SJSA1 (cell line): Measurements from ENCODE around the gene SLC30A1. TPM values are rescaled to one million over a fixed set of nuclear protein-coding genes. Genes with fewer than 3 reads are reported as not detected.
"Not testable (repeated sequence)": the region's sequence is repeated elsewhere in the genome, so short reads cannot be mapped to it uniquely, and the experiment has no call there.

Experiments
- DNase-seq, 2 experiments: peaks; one replicate each; pipeline ENCODE4 v3.0.0-alpha.2; 2015 to 2020; ENCODE audit warnings: low spot score in 2 of 2, low read depth in 1 of 2
- H3K27ac ChIP-seq: fragments of 250-450 bp; sonication (Bioruptor Pico); 2 replicates; pipeline ENCODE4 v1.5.1; 2020; ENCODE audit warnings: mild to moderate bottlenecking, moderate library complexity
- H3K27me3 ChIP-seq: fragments of 250-450 bp; sonication (Bioruptor Pico); replicated peaks from 2 replicates; pipeline ENCODE4 v1.5.1; 2020; ENCODE audit warnings: mild to moderate bottlenecking, moderate library complexity
- H3K36me3 ChIP-seq: fragments of 250-450 bp; sonication (Bioruptor Pico); 2 replicates; pipeline ENCODE4 v1.5.1; 2020; ENCODE audit warnings: mild to moderate bottlenecking
- H3K4me1 ChIP-seq: fragments of 250-450 bp; sonication (Bioruptor Pico); replicated peaks from 2 replicates; pipeline ENCODE4 v1.6.1; 2021; ENCODE audit warnings: mild to moderate bottlenecking
- H3K4me3 ChIP-seq: fragments of 250-450 bp; sonication (Bioruptor Pico); 2 replicates; pipeline ENCODE4 v1.5.1; 2020; ENCODE audit warnings: mild to moderate bottlenecking
- H3K9me3 ChIP-seq: fragments of 250-450 bp; sonication (Bioruptor Pico); replicated peaks from 2 replicates; pipeline ENCODE4 v1.5.1; 2020; ENCODE audit warnings: mild to moderate bottlenecking
- total RNA-seq: library from RNA; depleted of rRNA; stranded (reverse); fragments of >200 nt; shearing (Covaris generic); gene quantifications from 2 replicates; pipeline ENCODE4 v1.2.3, GENCODE V29; 2014

SLC30A1 gene
- total RNA-seq, 1 experiment from 2014 or later = 14.5 TPM

DNA sequence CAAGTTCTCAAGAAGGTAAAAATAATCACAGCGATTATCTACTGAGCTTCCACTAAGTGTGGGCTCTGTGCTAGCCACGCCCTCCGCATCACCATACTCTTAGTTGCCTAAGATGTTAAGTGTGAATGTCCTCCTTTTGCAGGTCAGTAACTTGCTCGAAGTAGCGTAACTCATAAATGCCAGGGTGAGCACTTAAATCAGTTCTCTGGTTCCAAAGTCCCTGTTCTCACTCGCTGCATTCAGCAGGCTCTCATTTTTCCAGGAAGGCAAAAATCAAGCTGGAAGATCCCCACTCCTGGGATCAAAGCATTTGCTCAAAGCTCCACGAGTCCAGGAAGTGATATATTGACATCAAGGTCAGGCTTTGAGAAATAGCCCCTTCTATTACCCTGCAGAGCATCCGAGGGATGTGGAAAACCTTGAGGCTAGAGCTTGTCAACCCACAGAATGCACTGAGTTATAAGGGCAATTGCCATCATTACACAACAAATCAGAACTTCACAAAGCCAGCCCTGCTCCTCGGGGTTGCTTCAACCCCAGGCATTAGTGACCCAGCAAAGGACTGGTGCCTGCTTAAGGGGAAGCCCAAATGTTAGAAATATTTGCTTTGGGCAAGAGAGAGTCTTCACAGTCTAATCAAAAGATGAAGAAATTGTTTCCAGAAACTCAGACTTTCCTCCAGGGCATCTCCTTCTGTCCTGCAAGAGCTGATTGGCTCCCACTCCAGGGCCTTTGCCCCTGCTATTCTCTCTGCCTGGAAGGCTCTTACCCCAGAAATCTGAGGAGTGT is 19.5 kb downstream of the SLC30A1 start:
- no peaks in the 10 kb centered on the region for H3K27me3 ChIP-seq
- H3K9me3 ChIP-seq = no peaks in the 10 kb centered on the region
- no peak for DNase-seq
- H3K27ac ChIP-seq = no peak overlapping the region
- H3K36me3 ChIP-seq = no peaks in the 10 kb centered on the region
- H3K4me3 ChIP-seq = no peak overlapping the region
- no peaks in the 10 kb centered on the region for H3K4me1 ChIP-seq

DNA sequence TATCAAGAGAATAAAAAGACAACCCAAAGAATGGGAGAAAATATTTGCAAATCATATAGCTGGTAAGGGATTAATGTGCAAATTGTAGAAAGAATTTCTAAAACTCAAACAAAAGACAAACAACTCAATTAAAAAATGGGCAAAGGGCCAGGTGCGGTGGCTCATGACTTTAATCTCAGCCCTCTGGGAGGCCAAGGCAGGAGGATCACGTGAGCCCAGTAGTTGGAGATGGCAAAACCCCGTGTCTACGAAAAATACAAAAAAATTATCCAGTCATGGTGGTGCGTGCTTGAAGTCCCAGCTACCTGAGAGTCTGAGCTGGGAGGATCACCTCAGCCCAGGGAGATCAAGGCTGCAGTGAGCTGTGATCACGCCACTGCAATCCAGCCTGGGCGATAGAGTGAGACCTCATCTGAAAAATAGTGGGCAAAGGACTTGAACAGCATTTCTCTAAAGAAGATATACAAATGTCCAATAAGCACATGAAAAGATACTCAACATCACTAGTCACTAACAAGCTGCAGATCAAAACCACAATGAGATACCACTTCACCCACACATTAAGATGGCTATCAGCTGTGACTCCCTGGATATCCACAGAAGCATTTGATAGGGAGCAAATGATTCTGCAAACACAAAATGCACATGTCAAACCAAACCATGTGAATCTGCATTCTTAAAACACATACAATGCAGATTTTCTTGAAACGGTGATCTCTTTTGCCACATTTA is 20.9 kb downstream of the SLC30A1 start:
- H3K27me3 ChIP-seq = no peaks in the 10 kb centered on the region
- no peaks in the 10 kb centered on the region for H3K36me3 ChIP-seq
- no peak for DNase-seq
- no peaks in the 10 kb centered on the region for H3K9me3 ChIP-seq
- no peaks in the 10 kb centered on the region for H3K4me1 ChIP-seq
- no peak overlapping the region for H3K4me3 ChIP-seq
- H3K27ac ChIP-seq = no peak overlapping the region

GRCh38 chr1:211553549-211553948 is 25.4 kb downstream of the SLC30A1 start:
- no peak overlapping the region for H3K27ac ChIP-seq
- no peaks in the 10 kb centered on the region for H3K4me1 ChIP-seq
- 0 out of 2 replicates have a peak, but pooled peaks cover 3% of the 10 kb centered on the region for H3K27me3 ChIP-seq
- H3K9me3 ChIP-seq = no peaks in the 10 kb centered on the region
- DNase-seq = no peak
- no peaks in the 10 kb centered on the region for H3K36me3 ChIP-seq
- no peak overlapping the region for H3K4me3 ChIP-seq

- no peaks in the 10 kb centered on the region for H3K9me3 ChIP-seq
- H3K4me3 ChIP-seq = no peak overlapping the region
- H3K27ac ChIP-seq = no peak overlapping the region
- no peaks in the 10 kb centered on the region for H3K36me3 ChIP-seq
- no peaks in the 10 kb centered on the region for H3K4me1 ChIP-seq
- 0 out of 2 replicates have a peak, but pooled peaks cover 3% of the 10 kb centered on the region for H3K27me3 ChIP-seq
- no peak for DNase-seq
Observed at GRCh38 chr1:211551638-211552460, 27.1 kb downstream of the SLC30A1 start.

GRCh38 chr1:211549092-211549711 is 29.8 kb downstream of the SLC30A1 start:
- Histone ChIP-seq H3K4me3 (no peak overlapping the region), H3K27me3 (0 out of 2 replicates have a peak, but pooled peaks cover 3% of the 10 kb centered on the region), H3K36me3 (no peaks in the 10 kb centered on the region), H3K27ac (no peak overlapping the region), H3K9me3 (no peaks in the 10 kb centered on the region), H3K4me1 (no peaks in the 10 kb centered on the region)
- DNase-seq = no peak

- Histone ChIP-seq H3K4me3 (no peak overlapping the region), H3K27me3 (0 out of 2 replicates have a peak, but pooled peaks cover 3% of the 10 kb centered on the region)
Observed at GRCh38 chr1:211548321-211549091, 30.5 kb downstream of the SLC30A1 start.

DNA sequence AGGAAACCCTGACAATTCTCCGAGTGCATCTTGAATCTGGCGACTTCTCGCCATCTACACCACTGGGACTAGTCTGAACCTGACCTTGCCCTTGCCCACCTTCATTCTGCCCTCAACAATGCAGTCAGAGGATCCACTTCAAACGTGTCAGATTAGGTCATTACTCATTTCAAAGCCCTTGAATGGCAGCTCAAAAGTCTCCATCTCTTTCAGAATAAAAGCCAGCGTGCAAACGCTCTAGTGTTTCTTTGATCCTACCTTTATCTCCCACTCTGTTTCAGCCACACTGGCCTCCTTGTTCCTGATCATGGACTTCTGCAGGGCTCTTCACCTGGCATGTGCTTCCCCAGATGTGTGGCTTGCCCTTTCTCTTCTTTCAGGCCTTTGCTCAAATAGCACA is 31.3 kb downstream of the SLC30A1 start:
- Histone ChIP-seq H3K36me3 (no peaks in the 10 kb centered on the region), H3K9me3 (no peaks in the 10 kb centered on the region), H3K27me3 (0 out of 2 replicates have a peak, but pooled peaks cover 3% of the 10 kb centered on the region), H3K27ac (no peak overlapping the region), H3K4me1 (no peaks in the 10 kb centered on the region), H3K4me3 (no peak overlapping the region)
- no peak for DNase-seq

More at GRCh38 chr1:211548321-211549091, 30.5 kb downstream of the SLC30A1 start:
- no peaks in the 10 kb centered on the region for H3K36me3 ChIP-seq
- no peak overlapping the region for H3K27ac ChIP-seq
- H3K9me3 ChIP-seq = no peaks in the 10 kb centered on the region
- DNase-seq = no peak
- no peaks in the 10 kb centered on the region for H3K4me1 ChIP-seq

- no peaks in the 10 kb centered on the region for H3K9me3 ChIP-seq
- no peak for DNase-seq
- H3K36me3 ChIP-seq = no peaks in the 10 kb centered on the region
- 0 out of 2 replicates have a peak, but pooled peaks cover 3% of the 10 kb centered on the region for H3K27me3 ChIP-seq
- H3K4me1 ChIP-seq = no peaks in the 10 kb centered on the region
- no peak overlapping the region for H3K27ac ChIP-seq
- no peak overlapping the region for H3K4me3 ChIP-seq
Observed at GRCh38 chr1:211546543-211546942, 32.4 kb downstream of the SLC30A1 start.

GRCh38 chr1:211543025-211543424 is 35.9 kb downstream of the SLC30A1 start:
- H3K9me3 ChIP-seq = no peaks in the 10 kb centered on the region
- no peaks in the 10 kb centered on the region for H3K36me3 ChIP-seq
- no peaks in the 10 kb centered on the region for H3K4me1 ChIP-seq
- H3K4me3 ChIP-seq = no peak overlapping the region
- no peak overlapping the region for H3K27ac ChIP-seq
- DNase-seq = no peak
- H3K27me3 ChIP-seq = no peaks in the 10 kb centered on the region

DNA sequence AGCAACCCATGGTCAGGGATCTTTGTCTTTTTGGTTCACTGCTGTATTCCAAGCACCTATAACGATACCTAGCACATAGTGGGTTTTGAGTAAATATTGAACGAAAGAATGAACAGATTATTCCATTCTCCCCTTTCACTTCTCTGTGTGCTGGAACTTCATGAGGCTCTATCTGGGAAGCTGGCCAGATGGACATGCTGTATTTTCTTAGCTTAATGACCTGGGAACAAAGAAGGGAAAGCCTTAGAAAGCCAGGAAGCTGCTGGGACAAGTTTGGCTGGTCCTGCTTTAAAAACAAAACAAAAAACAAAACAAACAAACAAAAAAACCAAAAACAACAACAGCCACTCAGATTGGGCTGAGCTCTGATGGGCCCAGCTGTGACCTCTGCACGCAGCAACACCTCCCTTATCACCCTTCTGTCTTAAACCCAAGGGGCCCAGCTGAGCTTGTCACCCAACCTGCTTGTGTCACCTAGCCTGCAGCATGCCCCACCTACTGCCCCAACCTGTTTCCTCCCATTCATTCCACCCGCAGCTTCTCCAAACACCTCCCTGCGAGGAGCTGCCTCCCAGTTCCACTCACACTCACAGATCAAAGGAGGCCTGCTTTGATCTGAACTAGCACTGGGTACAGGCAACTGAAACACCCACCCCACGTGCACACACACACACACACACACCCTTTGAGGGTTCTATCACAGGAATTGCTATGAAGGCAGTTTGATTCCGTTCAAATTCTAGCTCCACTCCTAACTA is 37.1 kb downstream of the SLC30A1 start:
- no peak for DNase-seq
- H3K4me1 ChIP-seq = no peaks in the 10 kb centered on the region
- H3K4me3 ChIP-seq = no peak overlapping the region
- H3K9me3 ChIP-seq = no peaks in the 10 kb centered on the region
- no peak overlapping the region for H3K27ac ChIP-seq
- H3K36me3 ChIP-seq = no peaks in the 10 kb centered on the region
- no peaks in the 10 kb centered on the region for H3K27me3 ChIP-seq

DNA sequence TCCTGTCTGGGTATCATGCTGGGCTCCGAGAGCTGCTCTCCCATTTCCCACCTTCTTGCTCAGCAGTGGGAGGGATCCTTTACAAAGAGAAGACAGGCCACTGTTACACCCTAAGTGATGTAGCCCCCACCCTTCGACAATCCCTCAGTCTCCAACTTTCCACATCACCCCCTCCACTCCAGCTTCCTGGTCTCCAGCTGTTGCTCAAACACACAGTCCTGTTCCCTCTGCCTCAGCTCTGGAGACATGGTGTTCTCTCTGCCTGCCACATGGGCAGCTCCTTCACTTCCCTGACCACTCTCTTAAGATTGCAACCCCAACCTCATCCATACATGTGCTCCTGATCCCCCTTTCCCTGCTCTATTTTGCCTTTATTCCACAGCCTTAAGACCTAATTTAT is 37.7 kb downstream of the SLC30A1 start:
- Histone ChIP-seq H3K27me3 (no peaks in the 10 kb centered on the region), H3K4me3 (no peak overlapping the region), H3K4me1 (no peaks in the 10 kb centered on the region), H3K36me3 (no peaks in the 10 kb centered on the region), H3K27ac (no peak overlapping the region), H3K9me3 (no peaks in the 10 kb centered on the region)
- no peak for DNase-seq

DNA sequence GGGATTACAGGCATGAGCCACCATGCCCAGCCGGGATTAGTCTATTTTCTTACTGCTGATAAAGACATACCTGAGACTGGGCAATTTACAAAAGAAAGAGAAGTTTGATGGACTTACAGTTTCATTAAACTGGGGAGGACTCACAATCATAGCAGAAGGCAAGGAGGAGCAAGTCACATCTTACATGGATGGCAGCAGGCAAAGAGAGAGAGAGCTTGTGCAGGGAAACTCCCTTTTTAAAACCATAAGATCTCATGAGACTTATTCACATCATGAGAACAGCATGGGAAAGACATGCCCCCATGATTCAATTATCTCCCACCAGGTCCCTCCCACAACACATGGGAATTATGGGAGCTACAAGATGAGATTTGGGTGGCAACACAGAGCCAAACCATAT is 38.1 kb downstream of the SLC30A1 start:
- not testable (repeated sequence) for H3K4me1 ChIP-seq, H3K4me3 ChIP-seq, DNase-seq, H3K27ac ChIP-seq, H3K36me3 ChIP-seq, H3K9me3 ChIP-seq, H3K27me3 ChIP-seq
